ENCODE measurements around the gene ZNF846.

GRCh38 chr19:9786342-9786741 lies 17.8 kb upstream of the ZNF846 start:
- TF ChIP-seq YY1 (IDR thresholded peaks at IDR 0.05; ENCODE audit: insufficient read depth, insufficient read length) (no peak), ZNF274 (IDR thresholded peaks at IDR 0.05; ENCODE audit: low read depth, low read length) (no peak)
